GM12878 (cell line): ENCODE measurements around the gene ATF6B. TPM values are rescaled to one million over a fixed set of nuclear protein-coding genes. Genes with fewer than 3 reads are reported as not detected.

Experiments used
- ATAC-seq: fragments of 200-7000 bp; cut with Tn5 transposase; 3 replicates; pipeline ENCODE4 v1.9.1; 2020; ENCODE audit warnings: mild to moderate bottlenecking, moderate library complexity
- BruUV-seq: library from RNA; stranded (reverse); fragments of 400-500 nt; replicated peaks from 2 replicates; lab custom pipeline; 2021; lab: Mats Ljungman, UMichigan
- CTCF ChIA-PET: fragments of 300-600 bp; sonication (Branson Sonifier 250); formaldehyde crosslinking; extraction: SDS; loops from one replicate; lab custom pipeline; 2021; ENCODE audit warnings: inconsistent platforms; lab: Yijun Ruan, JAX
- POLR2A ChIA-PET: fragments of 350-600 bp; formaldehyde crosslinking; extraction: SDS; loops from one replicate; lab custom pipeline; 2021; ENCODE audit warnings: inconsistent platforms; lab: Charles Lee
- RAD21 ChIA-PET: fragments of 300-600 bp; sonication (Branson Sonifier 250); formaldehyde crosslinking; loops from one replicate; lab custom pipeline; 2023; ENCODE audit warnings: antibody characterized with exemption; ENCODE audit not compliant: unreplicated experiment; lab: Charles Lee
- SMC1A ChIA-PET: fragments of 300-600 bp; sonication (Branson Sonifier 250); formaldehyde crosslinking; loops from one replicate; lab custom pipeline; 2023; ENCODE audit not compliant: unreplicated experiment, uncharacterized antibody; lab: Charles Lee
- DNase-seq: peaks from one replicate; pipeline ENCODE4 v3.0.0-alpha.2; 2011; ENCODE audit warnings: low read depth, low spot score
- FAIRE-seq: peaks from 3 replicates; lab custom pipeline; 2011; peaks lifted over from hg19 to GRCh38; lab: Jason Lieb, UNC
- H2AFZ ChIP-seq: 2 replicates; pipeline ENCODE4 v1.6.0; 2011; ENCODE audit warnings: low read depth, low read length, control low read depth; ENCODE audit not compliant: control insufficient read depth
- H3K27ac ChIP-seq: 2 replicates; pipeline ENCODE4 v1.5.1; 2011; ENCODE audit warnings: control low read depth; ENCODE audit not compliant: control insufficient read depth, insufficient read depth
- H3K27me3 ChIP-seq, 2 experiments: replicated peaks in 1 of 2; 2 replicates each; pipeline versions ENCODE4 v1.6.0 to v1.6.1; 2011; ENCODE audit warnings: low read length in 1 of 2; ENCODE audit not compliant: control insufficient read depth in 2 of 2, insufficient read depth in 2 of 2
- H3K36me3 ChIP-seq, 2 experiments: 2 replicates each; pipeline ENCODE4 v1.5.1; 2011; ENCODE audit warnings: low read length in 1 of 2; ENCODE audit not compliant: control insufficient read depth in 2 of 2, insufficient read depth in 2 of 2
- H3K4me1 ChIP-seq: 2 replicates; pipeline ENCODE4 v1.6.1; 2011; ENCODE audit warnings: mild to moderate bottlenecking, low read length, moderate library complexity, mixed read lengths; ENCODE audit not compliant: control insufficient read depth, insufficient read depth
- H3K4me2 ChIP-seq: 2 replicates; pipeline ENCODE4 v1.6.0; 2011; ENCODE audit warnings: control low read depth; ENCODE audit not compliant: control insufficient read depth, insufficient read depth
- H3K4me3 ChIP-seq: fragments of 200-600 bp; sonication (generic); 2 replicates; pipeline ENCODE4 v1.5.1; 2016
- H3K79me2 ChIP-seq: 2 replicates; pipeline ENCODE4 v1.6.0; 2011; ENCODE audit warnings: low read length; ENCODE audit not compliant: control insufficient read depth, insufficient read depth
- H3K9ac ChIP-seq: 2 replicates; pipeline ENCODE4 v1.8.0; 2011; ENCODE audit warnings: low read length, control low read depth, mixed read lengths; ENCODE audit not compliant: control insufficient read depth, insufficient read depth
- H3K9me3 ChIP-seq: replicated peaks from 3 replicates; pipeline ENCODE4 v1.5.1; 2011; ENCODE audit warnings: mild to moderate bottlenecking, low read length; ENCODE audit not compliant: control insufficient read depth, insufficient read depth
- H4K20me1 ChIP-seq: 2 replicates; pipeline ENCODE4 v1.6.0; 2011; ENCODE audit not compliant: control insufficient read depth, insufficient read depth
- CHD4 ChIP-seq: fragments of 200-600 bp; sonication (generic); IDR thresholded peaks from 2 replicates; pipeline ENCODE4 v1.6.1; 2016; ENCODE audit warnings: mild to moderate bottlenecking
- ETV6 ChIP-seq, 2 experiments: fragments of 450-650 bp in 1 of 2; IDR thresholded peaks in 1 of 2; conservative IDR thresholded peaks in 1 of 2; 2 replicates each; pipeline ENCODE4 v1.6.1; 2014; ENCODE audit warnings: antibody characterized with exemption in 1 of 2, borderline replicate concordance in 1 of 2, low read depth in 1 of 2, mild to moderate bottlenecking in 1 of 2, moderate library complexity in 1 of 2
- LARP7 ChIP-seq: fragments of 450-650 bp; IDR thresholded peaks from 2 replicates; pipeline ENCODE4 v1.6.1; 2017; ENCODE audit warnings: mild to moderate bottlenecking
- NKRF ChIP-seq: fragments of 450-650 bp; conservative IDR thresholded peaks from 2 replicates; pipeline ENCODE4 v1.6.1; 2017; ENCODE audit warnings: mild to moderate bottlenecking, moderate library complexity
- NR2F1 ChIP-seq: fragments of 450-650 bp; conservative IDR thresholded peaks from 2 replicates; pipeline ENCODE4 v1.6.1; 2017; ENCODE audit warnings: mild to moderate bottlenecking
- PBX3 ChIP-seq: IDR thresholded peaks from 2 replicates; pipeline ENCODE4 v1.6.1; 2011; ENCODE audit warnings: mild to moderate bottlenecking, low read depth, low read length, moderate library complexity; ENCODE audit not compliant: insufficient replicate concordance
- PKNOX1 ChIP-seq: fragments of 450-650 bp; IDR thresholded peaks from 2 replicates; pipeline ENCODE4 v1.6.1; 2016; ENCODE audit warnings: mild to moderate bottlenecking
- POLR2AphosphoS2 ChIP-seq: IDR thresholded peaks from 2 replicates; pipeline ENCODE4 v1.6.1; 2011; ENCODE audit warnings: low read depth, mild to moderate bottlenecking, low read length, improper control_type of control experiment, moderate library complexity
- POU2F2 ChIP-seq: IDR thresholded peaks from 3 replicates; pipeline ENCODE4 v1.6.1; 2011; ENCODE audit warnings: low read depth, mild to moderate bottlenecking, low read length, borderline replicate concordance
- RUNX3 ChIP-seq: IDR thresholded peaks from 2 replicates; pipeline ENCODE4 v1.6.1; 2012; ENCODE audit warnings: low read length, inconsistent platforms
- SKIL ChIP-seq: fragments of 450-650 bp; IDR thresholded peaks from 2 replicates; pipeline ENCODE4 v1.6.1; 2017; ENCODE audit warnings: mild to moderate bottlenecking, low read depth, inconsistent platforms; ENCODE audit not compliant: poor library complexity, severe bottlenecking
- SREBF1 ChIP-seq: IDR thresholded peaks from 2 replicates; pipeline ENCODE4 v1.6.1; 2012; ENCODE audit warnings: mild to moderate bottlenecking, low read length
- USF1 ChIP-seq: IDR thresholded peaks from 2 replicates; pipeline ENCODE4 v1.6.1; 2011; ENCODE audit warnings: borderline replicate concordance, low read depth, mild to moderate bottlenecking, moderate library complexity, mixed read lengths, low read length; ENCODE audit not compliant: insufficient read depth; ENCODE audit errors: extremely low read length
- WRNIP1 ChIP-seq: IDR thresholded peaks from 2 replicates; pipeline ENCODE4 v1.6.1; 2011; ENCODE audit warnings: low read depth, low read length, improper control_type of control experiment, borderline replicate concordance
- WGBS: methylation state at CpG from one replicate; pipeline ENCODE4 v1.1.6; 2016; ENCODE audit warnings: low lambda C conversion rate; ENCODE audit not compliant: insufficient replicate concordance, insufficient coverage; ENCODE audit errors: missing lambda C conversion rate; 5-methylcytosine and 5-hydroxymethylcytosine counted together
- in situ Hi-C: fragments of 300-500 bp; cut with MboI; formaldehyde crosslinking; loops from 9 replicates; pipeline ENCODE4 v1.14.3; 2018; ENCODE audit warnings: mixed read lengths
- intact Hi-C: fragments of 100-400 bp; cut with micrococcal nuclease; formaldehyde crosslinking; loops from one replicate; pipeline ENCODE4 v1.14.2; 2022; ENCODE audit not compliant: unreplicated experiment
- polyA plus RNA-seq, 11 experiments: library from polyadenylated mRNA; depleted of rRNA in 4 of 11; unstranded in 6 of 11; stranded (reverse) in 5 of 11; fragments of >200 nt; fragmentation: Nextera tagmentation in 4 of 11; fragmentation: Illumina TruSeq in 1 of 11; extraction: Ambion mirVana in 4 of 11; extraction: Trizol in 1 of 11; gene quantifications; 1 replicate in 1 of 11; 2 replicates in 10 of 11; pipeline versions ENCODE4 v1.2.1 to v1.2.3, GENCODE V29; 2011 to 2016; ENCODE audit warnings: inconsistent platforms in 2 of 11, missing spikeins in 2 of 11, low read depth in 1 of 11
- total RNA-seq, 4 experiments: library from RNA; depleted of rRNA in 3 of 4; stranded (reverse); fragments of >200 nt in 3 of 4; fragmentation: Illumina TruSeq in 1 of 4; extraction: Trizol in 1 of 4; gene quantifications; 2 replicates each; pipeline versions ENCODE4 v1.2.1 to v1.2.3, GENCODE V29; 2013 to 2021

The ATF6B gene
- total and polyA plus RNA-seq, 10 of the 15 experiments (the other 5 are each of a cell fraction or from before 2014, with no cell fraction given), result 13.6 to 83.9 (median 44.0) TPM

- intact Hi-C loops (loop anchor here (2.0 kb wide), 2 partner anchors 14 to 58 kb away; partner anchors contain the start of gene PBX2), in situ Hi-C loops (no loop called here)
- peak overlapping the region; percentile 64 for H3K4me3 ChIP-seq
- peaks cover 22% of the 10 kb centered on the region for H3K79me2 ChIP-seq
- ChIA-PET CTCF (interaction anchor here (0.6 to 1.8 kb wide), 7 partner anchors 14 to 1287 kb away, joined by 3 to 6 read pairs (median 4); partner anchors contain the start of gene GPSM3), RAD21 (interaction anchor here (0.7 to 2.6 kb wide), 5 partner anchors 13 to 48 kb away, joined by 3 to 21 read pairs (median 5); partner anchors contain the start of genes ATF6B, GPSM3 and PBX2), SMC1A (interaction anchor here (1.0 to 4.2 kb wide), 5 partner anchors 14 to 350 kb away, joined by 3 to 41 read pairs (median 13); partner anchors contain the start of genes ATF6B, FKBPL, GPSM3 and HSPA1B), POLR2A (interaction anchor here (1.3 to 5.7 kb wide), 6 partner anchors 13 to 440 kb away, joined by 3 to 123 read pairs (median 20); partner anchors contain the start of genes ATF6B, FKBPL, GPSM3 and PBX2)
- ATAC-seq (peak; percentile 27), DNase-seq (no peak), FAIRE-seq (no peak)
- no peaks in the 10 kb centered on the region; a peak in 1 of 4 replicates for H3K36me3 ChIP-seq
- H3K4me2 ChIP-seq, result peak overlapping the region; percentile 65
- TSS peak; percentile 78 for BruUV-seq
- H3K27ac ChIP-seq, result peak overlapping the region; percentile 79
- H2AFZ ChIP-seq, result peak overlapping the region; percentile 78
- WGBS, result under 1% methylated on average over 20 of the region's 20 CpGs
- peak overlapping the region; percentile 62 for H3K9ac ChIP-seq
- H3K27me3 ChIP-seq, result no peaks in the 10 kb centered on the region
- H3K4me1 ChIP-seq, result peaks cover 10% of the 10 kb centered on the region
- no peaks in the 10 kb centered on the region for H4K20me1 ChIP-seq
- H3K9me3 ChIP-seq, result no peaks in the 10 kb centered on the region
- TF ChIP-seq SKIL (no peak), NR2F1 (peak; percentile 59; the same call in 1 of the 2 replicates), NKRF (0 out of 2 replicates have a peak, but pooled peaks have one; percentile 51), LARP7 (peak; percentile 69; the same call in 1 of the 2 replicates), RUNX3 (no peak), SREBF1 (no peak), USF1 (no peak), POLR2AphosphoS2 (0 out of 2 replicates have a peak, but pooled peaks have one; percentile 47), POU2F2 (no peak; the same call in 2 of the 3 replicates), WRNIP1 (no peak), ETV6 (conservative IDR thresholded peaks at IDR 0.05 in 1 of 2, IDR thresholded peaks at IDR 0.05 in 1 of 2; ENCODE audit: borderline replicate concordance in 1 of 2, low read depth in 1 of 2) (no peak), CHD4 (no peak), PKNOX1 (no peak), PBX3 (no peak)
These were observed 49.2 kb upstream of the ATF6B start for GRCh38 chr6:32177183-32177787.
